Astrocyte of the spinal cord (primary cell): ENCODE measurements around the gene GOLT1A.

Experiments
- DNase-seq: peaks from one replicate; pipeline ENCODE4 v3.0.0; 2011; ENCODE audit warnings: low read depth, low spot score
- H3K4me3 ChIP-seq: 2 replicates; pipeline ENCODE4 v1.5.1; 2011; ENCODE audit warnings: low read depth, mild to moderate bottlenecking, low read length, moderate library complexity
- CTCF ChIP-seq: IDR thresholded peaks from 2 replicates; pipeline ENCODE4 v1.5.1; 2012; ENCODE audit warnings: low read depth, mild to moderate bottlenecking, low read length, inconsistent platforms
- in situ Hi-C: cut with HindIII; loops from 2 replicates; pipeline ENCODE4 v1.10.0; 2017; ENCODE audit warnings: low sequenced_read_pairs

Gene GOLT1A

GRCh38 chr1:204196068-204196795 lies 17.6 kb downstream of the GOLT1A start, which contains the start of gene KISS1:
TSS of gene KISS1 (minus strand) at chr1:204196491. CDS start at chr1:204192876, 3,615 bp downstream.
- TF ChIP-seq CTCF = no peak
- no peak within 1 kb of the TSS for H3K4me3 ChIP-seq
- in situ Hi-C loops = no loop called here
- DNase-seq = no peak

- in situ Hi-C loops = no loop called here
- DNase-seq = no peak
- H3K4me3 ChIP-seq = no peak overlapping the region
- TF ChIP-seq CTCF = no peak
Observed at GRCh38 chr1:204194771-204195170, 19.0 kb downstream of the GOLT1A start.

GRCh38 chr1:204194080-204194479 lies 19.7 kb downstream of the GOLT1A start:
- no peak for TF ChIP-seq CTCF
- no peak overlapping the region for H3K4me3 ChIP-seq
- in situ Hi-C loops = no loop called here
- no peak for DNase-seq

GRCh38 chr1:204192589-204193352 lies 21.0 kb downstream of the GOLT1A start:
- no peak for TF ChIP-seq CTCF
- DNase-seq = no peak
- in situ Hi-C loops = no loop called here
- H3K4me3 ChIP-seq = no peak overlapping the region

GRCh38 chr1:204192046-204192445 lies 21.7 kb downstream of the GOLT1A start:
- H3K4me3 ChIP-seq = no peak overlapping the region
- DNase-seq = no peak
- TF ChIP-seq CTCF = no peak
- in situ Hi-C loops = no loop called here

- no peak for DNase-seq
- TF ChIP-seq CTCF = no peak
- in situ Hi-C loops = no loop called here
- no peak overlapping the region for H3K4me3 ChIP-seq
Observed at GRCh38 chr1:204191456-204191855, 22.3 kb downstream of the GOLT1A start.
